OCI-LY7 (cell line): Measurements from ENCODE around the gene PREP.

Experiments
- CTCF ChIP-seq: fragments of 200-600 bp; sonication (generic); conservative IDR thresholded peaks from 2 replicates; pipeline ENCODE4 v1.5.1; 2014; ENCODE audit warnings: mild to moderate bottlenecking, antibody characterized with exemption, low read length, moderate library complexity, mixed read lengths
- EZH2phosphoT487 ChIP-seq: fragments of 200-600 bp; sonication (generic); IDR thresholded peaks from 2 replicates; pipeline ENCODE4 v1.6.1; 2018; ENCODE audit warnings: low read depth, borderline replicate concordance, mild to moderate bottlenecking, mixed run types, antibody characterized with exemption, low read length, moderate library complexity, mixed read lengths

GRCh38 chr6:105322499-105323225 is 80.2 kb downstream of the PREP start:
- TF ChIP-seq CTCF (no peak), EZH2phosphoT487 (no peak)
